Measurements from ENCODE around the gene LPCAT2. TPM values are rescaled to one million over a fixed set of nuclear protein-coding genes. Genes with fewer than 3 reads are reported as not detected.

Gene LPCAT2
- total and polyA plus RNA-seq, 2 of the 13 experiments (the other 11 are each of a cell fraction or from before 2014, with no cell fraction given) = 9.9 to 17.6 TPM

DNA sequence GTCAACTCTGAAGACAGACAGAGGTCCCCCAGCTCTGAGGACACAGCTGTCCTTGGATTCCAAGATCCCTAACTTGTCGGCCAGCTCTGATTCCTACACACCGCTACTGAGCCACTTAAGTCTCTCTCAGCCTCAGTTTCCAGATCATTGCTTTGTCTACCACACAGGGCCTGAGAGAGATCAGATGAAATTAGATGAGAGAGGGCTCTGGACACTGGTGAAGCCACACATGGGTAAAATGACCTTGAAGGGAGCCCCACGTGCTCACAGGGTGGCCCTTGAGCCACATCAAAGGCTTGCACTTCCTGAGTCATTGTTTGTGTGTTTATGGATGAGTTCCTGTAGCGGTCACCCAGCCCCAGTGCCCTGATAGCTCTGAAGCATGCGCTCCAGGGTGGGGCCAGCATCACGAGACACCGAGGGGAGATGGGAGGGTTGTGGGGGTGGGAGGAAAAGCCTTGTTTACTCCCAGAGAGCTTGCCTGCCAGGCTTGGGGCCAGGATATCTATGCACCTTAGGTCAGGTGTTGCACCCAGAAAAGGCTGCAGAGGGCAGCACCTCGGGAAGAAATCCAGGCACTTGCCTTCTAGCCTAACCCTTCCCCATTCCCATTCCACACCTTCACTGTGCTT lies 114.2 kb downstream of the LPCAT2 start (continued):
- TF ChIP-seq SIX1 (CRISPR knock-in tag; IDR thresholded peaks at IDR 0.05; ENCODE audit: borderline replicate concordance) (peak; percentile 58; the same call in 1 of the 2 replicates), ETV6 (CRISPR knock-in tag; conservative IDR thresholded peaks at IDR 0.05) (peak; percentile 91), ZNF564 (CRISPR knock-in tag; IDR thresholded peaks at IDR 0.05) (peak; percentile 91; the same call in 1 of the 2 replicates), MED8 (CRISPR knock-in tag; IDR thresholded peaks at IDR 0.05; ENCODE audit: insufficient replicate concordance) (peak; percentile 95), ZNF331 (CRISPR knock-in tag; IDR thresholded peaks at IDR 0.05) (peak; percentile 95; the same call in 1 of the 2 replicates), MAZ (IDR thresholded peaks at IDR 0.05; ENCODE audit: borderline replicate concordance, low read depth, low read length) (peak; percentile 98), MAZ (CRISPR knock-in tag; IDR thresholded peaks at IDR 0.05; ENCODE audit: low read depth) (peak; percentile 97), ZNF619 (CRISPR knock-in tag; IDR thresholded peaks at IDR 0.05) (0 out of 2 replicates have a peak, but pooled peaks have one; percentile 82), HOXA5 (CRISPR knock-in tag; IDR thresholded peaks at IDR 0.05) (peak; percentile 95; the same call in 1 of the 2 replicates), ZNF101 (CRISPR knock-in tag; IDR thresholded peaks at IDR 0.05; ENCODE audit: borderline replicate concordance, low read depth) (peak; percentile 80; the same call in 1 of the 2 replicates), HNF1B (CRISPR knock-in tag; IDR thresholded peaks at IDR 0.05) (peak; percentile 95), ZNF747 (CRISPR knock-in tag; IDR thresholded peaks at IDR 0.05; ENCODE audit: borderline replicate concordance) (peak; percentile 91; the same call in 1 of the 2 replicates), ATM (IDR thresholded peaks at IDR 0.05; ENCODE audit: borderline replicate concordance) (no peak), ZNF605 (CRISPR knock-in tag; IDR thresholded peaks at IDR 0.05) (peak; percentile 99), ZFY (CRISPR knock-in tag; IDR thresholded peaks at IDR 0.05) (peak; percentile 73), FOXJ3 (CRISPR knock-in tag; IDR thresholded peaks at IDR 0.05; ENCODE audit: borderline replicate concordance) (peak; percentile 97), TEAD3 (CRISPR knock-in tag; optimal IDR thresholded peaks at IDR 0.05; ENCODE audit: borderline replicate concordance) (peak; percentile 86), ATF7 (IDR thresholded peaks at IDR 0.05) (no peak; the same call in 1 of the 2 replicates), ATF7 (CRISPR knock-in tag; IDR thresholded peaks at IDR 0.05) (peak; percentile 81), ELF1 (CRISPR knock-in tag; IDR thresholded peaks at IDR 0.05) (peak; percentile 84), REL (CRISPR knock-in tag; conservative IDR thresholded peaks at IDR 0.05) (no peak), ZNF746 (CRISPR knock-in tag; IDR thresholded peaks at IDR 0.05) (peak; percentile 96)
- TF ChIP-seq, protein P1, sequence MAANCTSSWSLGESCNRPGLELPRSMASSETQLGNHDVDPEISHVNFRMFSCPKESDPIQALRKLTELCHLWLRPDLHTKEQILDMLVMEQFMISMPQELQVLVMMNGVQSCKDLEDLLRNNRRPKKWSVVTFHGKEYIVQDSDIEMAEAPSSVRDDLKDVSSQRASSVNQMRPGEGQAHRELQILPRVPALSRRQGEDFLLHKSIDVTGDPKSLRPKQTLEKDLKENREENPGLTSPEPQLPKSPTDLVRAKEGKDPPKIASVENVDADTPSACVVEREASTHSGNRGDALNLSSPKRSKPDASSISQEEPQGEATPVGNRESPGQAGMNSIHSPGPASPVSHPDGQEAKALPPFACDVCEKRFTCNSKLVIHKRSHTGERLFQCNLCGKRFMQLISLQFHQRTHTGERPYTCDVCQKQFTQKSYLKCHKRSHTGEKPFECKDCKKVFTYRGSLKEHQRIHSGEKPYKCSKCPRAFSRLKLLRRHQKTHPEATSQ (CRISPR knock-in tag; IDR thresholded peaks at IDR 0.05; ENCODE audit: borderline replicate concordance) = peak; percentile 88
- TF ChIP-seq, protein P2, sequence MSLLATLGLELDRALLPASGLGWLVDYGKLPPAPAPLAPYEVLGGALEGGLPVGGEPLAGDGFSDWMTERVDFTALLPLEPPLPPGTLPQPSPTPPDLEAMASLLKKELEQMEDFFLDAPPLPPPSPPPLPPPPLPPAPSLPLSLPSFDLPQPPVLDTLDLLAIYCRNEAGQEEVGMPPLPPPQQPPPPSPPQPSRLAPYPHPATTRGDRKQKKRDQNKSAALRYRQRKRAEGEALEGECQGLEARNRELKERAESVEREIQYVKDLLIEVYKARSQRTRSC (CRISPR knock-in tag; IDR thresholded peaks at IDR 0.05; ENCODE audit: low read depth) = no peak
- TF ChIP-seq, protein P3, sequence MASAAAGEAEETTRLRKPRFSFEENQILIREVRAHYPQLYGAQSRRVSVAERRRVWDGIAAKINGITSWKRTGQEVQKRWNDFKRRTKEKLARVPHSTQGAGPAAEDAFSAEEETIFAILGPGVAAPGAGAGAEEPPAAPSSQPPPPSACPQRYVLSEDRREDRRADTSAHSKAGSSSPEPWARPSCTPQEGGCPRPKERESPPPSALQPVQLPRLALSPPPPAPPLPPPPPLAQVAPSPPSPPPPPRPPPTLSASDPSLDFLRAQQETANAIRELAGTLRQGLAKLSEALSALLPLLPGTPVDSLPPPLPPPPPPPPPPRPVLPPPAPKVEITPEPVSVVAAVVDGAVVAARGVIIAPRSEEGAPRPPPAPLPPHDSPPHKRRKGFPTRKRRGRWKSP (CRISPR knock-in tag; IDR thresholded peaks at IDR 0.05) = peak; percentile 94
- TF ChIP-seq, protein P4, sequence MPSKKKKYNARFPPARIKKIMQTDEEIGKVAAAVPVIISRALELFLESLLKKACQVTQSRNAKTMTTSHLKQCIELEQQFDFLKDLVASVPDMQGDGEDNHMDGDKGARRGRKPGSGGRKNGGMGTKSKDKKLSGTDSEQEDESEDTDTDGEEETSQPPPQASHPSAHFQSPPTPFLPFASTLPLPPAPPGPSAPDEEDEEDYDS (CRISPR knock-in tag; IDR thresholded peaks at IDR 0.05) = peak; percentile 51; the same call in 1 of the 2 replicates

Data from HepG2 (cell line).